Measurements from ENCODE around the gene GALK2.
"Not testable (repeated sequence)": the region's sequence is repeated elsewhere in the genome, so short reads cannot be mapped to it uniquely, and the experiment has no call there.

The GALK2 gene

DNA sequence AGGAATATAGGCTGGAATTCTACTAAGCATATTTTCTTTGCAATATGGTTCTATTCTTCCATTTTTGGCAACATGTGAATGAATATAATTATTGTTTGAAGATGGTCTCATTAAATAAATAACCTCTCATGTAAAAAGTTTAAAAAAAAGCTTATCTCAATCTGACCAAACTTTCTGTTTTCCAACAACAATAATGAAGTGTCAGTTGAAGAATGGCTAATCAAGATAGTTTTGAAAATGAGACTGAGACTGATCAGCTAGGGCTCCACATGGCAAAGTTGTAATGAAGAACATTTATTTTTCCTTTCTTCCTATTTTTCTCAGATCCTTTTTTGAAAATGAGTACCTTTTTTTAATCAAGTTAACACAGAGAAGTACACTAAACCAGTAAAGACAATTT, 117.4 kb downstream of the GALK2 start:
- DNase-seq = no peak

DNA sequence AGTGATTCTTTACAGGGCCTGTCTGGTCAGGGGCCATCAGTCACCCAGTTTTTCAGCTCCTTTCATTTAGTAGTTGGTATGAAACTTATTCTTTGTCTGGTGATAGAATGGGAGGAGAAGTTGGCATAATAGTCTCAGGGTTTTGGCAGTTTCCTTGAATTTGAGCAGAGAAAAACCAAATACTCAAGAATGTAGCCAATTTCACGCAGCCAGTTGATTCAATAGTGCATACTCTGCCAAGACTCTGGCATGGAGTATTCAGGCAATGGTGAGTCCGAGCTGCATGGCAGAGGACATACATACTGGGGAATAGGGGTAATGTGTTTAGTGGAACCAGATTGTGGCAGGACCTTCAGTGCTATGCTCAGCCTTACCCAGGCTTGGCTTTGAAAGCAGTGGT, 118.3 kb downstream of the GALK2 start:
- DNase-seq = no peak

DNA sequence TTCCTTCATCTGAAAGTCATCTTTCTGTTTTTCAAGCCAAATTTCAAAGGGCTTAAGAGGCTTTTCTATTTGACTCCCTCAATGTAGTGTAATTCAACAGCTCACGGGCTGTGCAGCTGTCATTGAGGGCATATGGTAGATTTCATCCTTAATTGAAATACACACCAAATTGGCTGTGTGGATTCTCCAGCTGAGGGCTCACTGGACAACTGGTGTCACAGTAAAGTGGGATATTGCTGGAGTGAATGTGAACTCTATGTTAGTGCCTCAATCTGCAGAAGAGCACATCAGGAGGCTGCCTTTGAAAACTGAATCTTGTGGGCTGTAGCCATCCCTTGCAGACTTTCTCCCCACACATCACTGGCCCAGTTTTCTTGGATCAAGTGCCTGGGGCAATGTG, 120.1 kb downstream of the GALK2 start:
- DNase-seq = no peak

DNA sequence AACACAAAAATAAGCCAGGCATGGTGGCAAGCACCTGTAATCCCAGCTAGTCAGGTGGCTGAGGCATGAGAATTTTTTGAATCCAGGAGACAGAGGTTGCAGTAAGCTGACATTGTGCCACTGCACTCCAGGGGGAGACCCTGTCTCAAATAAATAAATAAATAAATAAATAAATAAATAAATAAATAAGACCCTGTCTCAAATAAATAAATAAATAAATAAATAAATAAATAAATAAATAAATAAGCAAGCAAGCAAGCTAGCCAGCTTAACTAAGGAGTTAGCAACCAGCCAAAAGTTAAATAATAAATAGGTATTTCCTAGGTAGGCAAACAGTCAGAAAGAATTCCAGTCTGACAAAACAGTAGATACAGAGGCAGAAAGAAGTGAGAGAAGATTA, 123.9 kb downstream of the GALK2 start:
- no peak for DNase-seq

DNA sequence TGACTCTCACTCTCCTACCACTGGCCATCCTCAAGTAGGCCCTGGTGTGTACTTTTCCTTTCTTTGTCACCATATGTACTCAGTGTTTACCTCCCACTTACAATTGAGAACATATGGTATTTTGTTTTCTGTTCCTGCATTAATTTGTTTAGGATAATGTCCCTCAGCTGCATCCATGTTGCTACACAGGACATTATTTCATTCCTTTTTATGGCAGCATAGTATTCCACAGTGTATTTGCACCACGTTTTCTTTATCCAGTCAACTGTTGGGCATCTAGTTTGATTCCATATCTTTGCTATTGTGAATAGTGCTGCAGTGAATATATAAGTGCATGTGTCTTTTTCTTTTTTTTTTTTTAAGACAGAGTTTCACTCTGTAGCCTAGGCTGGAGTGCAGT, 126.2 kb downstream of the GALK2 start:
- DNase-seq = no peak

DNA sequence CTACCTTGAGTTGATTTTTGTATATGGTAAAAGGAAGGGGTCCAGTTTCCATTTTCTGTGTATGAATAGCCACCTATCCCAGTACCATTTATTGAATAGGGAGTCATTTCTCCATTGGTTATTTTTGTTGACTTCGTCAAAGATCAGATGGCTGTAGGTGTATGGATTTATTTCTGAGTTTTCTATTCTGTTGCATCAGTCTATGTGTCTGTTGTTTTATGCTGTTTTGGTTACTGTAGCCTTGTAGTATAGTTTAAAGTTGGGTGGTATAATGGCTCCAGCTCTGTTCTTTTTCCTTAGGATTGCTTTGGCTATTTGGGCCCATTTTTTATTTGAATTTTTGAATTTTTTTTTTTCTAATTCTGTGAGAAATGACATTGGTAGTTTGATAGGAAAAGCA, 127.5 kb downstream of the GALK2 start:
- no peak for DNase-seq

DNA sequence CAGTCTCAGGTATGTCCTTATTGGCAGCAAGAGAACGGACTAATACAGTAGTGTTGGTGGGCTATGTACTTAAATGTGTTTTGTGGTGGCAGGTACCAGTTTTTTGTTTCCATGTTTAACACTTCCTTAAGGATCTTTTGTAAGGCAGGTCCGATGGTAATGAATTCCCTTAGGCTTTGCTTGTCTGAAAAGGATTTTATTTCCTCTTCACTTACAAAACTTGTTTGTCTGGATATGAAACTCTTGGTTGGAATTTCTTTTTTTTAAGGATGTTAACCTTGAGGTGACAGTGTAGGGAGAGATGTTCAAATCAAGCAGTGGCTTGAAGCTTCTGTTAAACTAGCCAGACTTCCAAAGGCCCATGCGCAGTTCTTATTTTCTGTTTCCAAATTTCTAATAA, 130.8 kb downstream of the GALK2 start:
- no peak for DNase-seq

DNA sequence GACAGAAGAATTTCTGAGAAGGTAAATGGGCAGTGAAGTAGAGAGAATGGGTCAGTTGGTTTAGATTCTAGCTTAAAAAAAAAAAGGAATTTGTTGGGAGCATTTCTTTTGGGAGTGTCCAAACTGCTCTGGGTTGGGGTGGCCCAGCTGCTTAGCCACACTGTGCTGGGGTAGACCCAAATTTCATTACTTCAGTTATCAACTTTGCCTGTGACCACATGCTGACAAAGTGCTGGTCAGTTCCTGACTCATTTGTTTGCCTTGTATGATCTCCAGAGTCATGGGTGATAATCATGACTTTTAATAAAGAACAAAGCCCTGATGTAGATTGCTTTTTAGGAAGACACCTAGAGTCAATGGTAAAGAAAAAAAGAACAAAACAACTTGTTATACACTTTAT, 131.5 kb downstream of the GALK2 start:
- no peak for DNase-seq

DNA sequence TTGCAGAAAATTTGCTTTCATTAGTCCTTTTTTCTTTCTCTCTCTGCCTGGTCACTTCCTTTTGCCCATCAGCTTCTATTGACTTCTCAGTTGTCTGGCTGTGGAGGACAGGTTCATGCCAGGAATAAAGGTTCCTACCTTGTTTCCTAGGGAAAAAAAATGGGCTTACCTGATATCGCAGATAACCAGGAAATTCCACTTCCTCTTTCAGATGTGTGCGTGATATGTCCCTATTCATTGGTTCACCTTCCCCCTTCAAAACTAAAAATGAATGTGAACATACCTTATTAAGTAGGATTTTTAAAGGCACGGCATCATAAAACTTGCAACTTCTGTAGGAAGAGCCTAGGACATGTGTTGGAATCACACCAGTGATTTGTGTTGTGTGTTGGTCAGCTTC, 133.0 kb downstream of the GALK2 start:
- DNase-seq = no peak

DNA sequence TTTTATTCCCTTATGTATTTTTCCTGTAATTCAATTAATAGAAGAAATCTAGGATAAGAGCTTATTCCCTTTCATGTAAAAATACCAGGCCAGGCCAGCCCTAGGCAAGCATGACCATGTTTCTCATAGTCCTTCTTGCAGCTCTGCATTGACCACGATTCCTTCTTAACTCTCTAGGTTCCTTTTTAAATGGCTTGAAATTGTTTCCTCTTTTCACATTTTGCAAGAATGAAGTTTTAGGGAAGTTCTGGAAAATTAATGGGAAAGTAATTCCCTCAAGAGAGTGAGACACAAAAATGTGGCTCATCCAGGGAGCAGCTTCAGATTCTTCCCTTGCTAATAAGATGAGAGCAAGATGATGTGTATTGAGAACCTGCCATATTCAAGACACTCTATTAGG, 136.5 kb downstream of the GALK2 start:
- no peak for DNase-seq

DNA sequence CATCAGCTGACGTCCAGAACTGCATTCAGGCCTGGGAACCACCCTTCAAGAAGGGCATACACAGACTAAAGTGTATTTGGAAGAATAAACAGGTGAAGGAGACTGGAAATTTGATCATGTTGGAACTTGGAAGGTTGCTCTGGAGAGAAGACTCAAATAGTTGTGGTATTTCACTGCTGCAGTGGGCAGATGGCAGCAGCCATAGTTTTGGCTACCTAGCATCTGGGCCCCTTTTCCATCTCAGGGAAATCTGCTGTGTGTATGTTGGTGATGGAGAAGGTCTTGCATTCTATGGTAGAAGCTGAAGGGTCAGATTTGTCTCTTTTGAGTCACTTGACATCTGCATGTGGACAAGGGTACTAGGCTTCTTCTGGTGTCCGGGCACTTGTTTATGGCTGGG, 138.6 kb downstream of the GALK2 start:
- DNase-seq = peak; percentile 39

DNA sequence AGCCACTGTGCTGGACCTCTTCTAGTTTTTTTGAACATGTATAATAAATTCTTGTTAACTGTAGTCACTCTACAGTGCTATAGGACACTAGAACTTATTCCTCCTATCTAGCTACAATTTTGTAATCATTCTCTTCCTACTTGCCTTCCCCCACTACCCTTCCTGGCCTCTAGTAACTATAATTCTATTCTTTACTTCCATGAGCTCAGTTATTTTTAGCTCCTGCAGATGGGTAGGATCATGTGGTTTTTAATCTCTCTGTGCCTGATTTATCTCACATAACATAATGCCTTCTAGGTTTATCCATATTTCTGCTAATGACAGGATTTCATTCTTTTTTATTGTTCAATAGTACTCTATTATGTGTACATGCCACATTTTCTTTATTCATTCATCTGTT, 139.8 kb downstream of the GALK2 start:
- DNase-seq = no peak

DNA sequence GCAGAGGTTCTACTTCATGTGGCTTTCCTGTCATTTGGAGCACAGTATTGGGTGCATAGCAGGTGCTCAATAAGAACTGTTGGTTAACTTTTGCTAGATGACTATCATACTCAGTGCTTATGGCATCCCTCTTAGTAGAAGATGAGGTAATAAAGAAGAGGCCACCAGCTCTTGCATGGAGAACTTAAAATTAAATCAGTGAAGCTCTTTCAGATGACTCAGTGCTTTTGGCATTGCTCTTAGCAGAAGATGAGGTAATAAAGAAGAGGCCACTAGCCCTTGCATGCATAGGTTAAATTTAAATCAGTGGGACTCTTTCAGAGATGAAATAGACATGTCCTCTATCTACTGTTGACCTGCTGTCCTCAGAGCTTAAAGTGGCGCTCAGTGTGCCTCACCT, 143.6 kb downstream of the GALK2 start:
- no peak for DNase-seq

DNA sequence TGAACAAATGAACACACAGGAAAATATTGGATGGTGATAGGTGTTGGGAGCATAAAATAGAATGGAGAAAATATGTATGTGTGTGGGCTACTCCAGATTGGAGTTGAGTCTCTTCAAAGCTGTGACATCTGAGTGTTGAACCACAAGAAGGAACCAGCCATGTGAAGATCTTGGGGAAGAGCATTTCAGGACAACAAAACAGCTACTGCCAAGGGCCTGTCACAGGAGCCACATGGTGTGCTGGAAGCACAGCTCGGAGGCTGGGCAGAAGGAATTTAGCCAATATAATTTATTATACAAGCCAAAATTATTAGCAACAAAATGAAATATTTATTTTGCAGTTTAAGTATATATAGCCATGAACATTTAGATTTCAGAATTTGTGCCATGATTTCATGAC, 144.7 kb downstream of the GALK2 start:
- no peak for DNase-seq

DNA sequence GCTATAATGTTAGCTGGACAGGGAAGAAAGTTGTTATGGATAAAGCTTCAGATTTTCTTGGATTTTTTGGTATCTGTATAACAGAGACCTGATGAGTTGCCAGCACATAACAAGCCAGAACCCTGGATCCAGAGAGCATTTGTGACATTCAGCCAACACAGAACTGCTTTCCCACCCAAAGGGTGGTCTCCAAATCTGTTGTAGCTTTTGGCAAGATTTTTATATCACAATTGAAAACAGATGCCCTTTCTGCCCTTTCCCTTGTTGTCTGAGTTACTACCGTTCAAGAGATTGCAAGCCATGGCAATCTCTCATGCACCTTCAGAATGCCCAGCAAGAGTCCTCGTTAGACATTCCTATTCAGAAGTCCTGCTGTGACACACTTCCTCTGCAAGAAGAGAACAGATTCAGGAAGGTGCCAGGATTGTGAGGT, 145.4 kb downstream of the GALK2 start:
- no peak for DNase-seq

DNA sequence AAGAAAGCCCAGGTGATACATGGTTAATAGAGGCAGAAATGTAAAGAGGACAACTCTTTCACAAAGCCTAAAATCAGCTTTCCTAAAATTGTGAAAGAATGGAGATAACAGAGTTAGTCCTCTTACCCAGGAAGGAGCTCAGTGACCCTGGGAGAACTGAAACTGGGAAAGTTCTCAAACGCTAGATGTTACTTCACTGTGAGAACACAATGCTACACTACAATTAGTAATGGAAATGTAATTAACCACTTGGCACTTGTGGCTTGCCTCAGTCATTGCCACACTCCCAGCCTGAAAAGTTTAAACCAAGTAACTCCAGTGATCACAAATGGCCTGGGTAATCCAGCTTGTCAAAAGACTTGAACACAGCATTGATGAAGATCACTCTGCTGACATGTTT, 150.3 kb downstream of the GALK2 start:
- DNase-seq = no peak

DNA sequence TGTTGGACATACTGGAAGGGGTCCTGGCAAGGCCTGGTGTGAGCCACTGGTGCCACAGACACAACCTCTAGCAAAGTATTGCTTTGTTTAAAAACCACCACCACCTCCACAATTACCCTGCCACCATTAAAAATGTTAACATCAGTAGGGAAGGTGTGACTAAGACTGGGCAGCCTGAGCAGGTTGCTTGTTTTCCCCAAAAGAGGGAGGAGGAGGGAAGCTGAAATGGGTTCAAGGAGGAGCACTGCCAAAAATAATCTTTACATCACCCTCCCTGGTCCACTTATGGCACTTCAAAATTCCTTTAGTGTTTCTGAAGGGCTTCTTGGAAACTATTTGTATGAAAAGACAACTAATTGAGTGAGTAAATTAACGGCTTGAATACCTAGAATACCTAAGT, 153.2 kb downstream of the GALK2 start:
- DNase-seq = no peak

DNA sequence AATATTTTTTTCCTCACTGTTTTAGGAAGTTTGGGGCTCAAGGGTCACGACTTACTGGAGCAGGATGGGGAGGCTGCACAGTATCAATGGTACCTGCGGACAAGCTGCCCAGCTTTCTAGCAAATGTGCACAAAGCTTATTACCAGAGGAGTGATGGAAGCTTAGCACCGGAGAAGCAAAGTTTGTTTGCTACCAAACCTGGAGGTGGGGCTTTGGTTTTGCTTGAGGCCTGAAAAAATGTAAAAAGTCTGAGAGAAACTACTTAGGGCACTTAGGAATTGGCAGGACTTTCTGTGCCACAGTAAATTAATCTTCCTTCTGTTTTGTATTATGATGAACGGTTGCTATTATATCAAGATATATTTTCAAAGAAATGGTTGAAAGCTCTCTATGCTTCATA, 157.9 kb downstream of the GALK2 start:
- no peak for DNase-seq

DNA sequence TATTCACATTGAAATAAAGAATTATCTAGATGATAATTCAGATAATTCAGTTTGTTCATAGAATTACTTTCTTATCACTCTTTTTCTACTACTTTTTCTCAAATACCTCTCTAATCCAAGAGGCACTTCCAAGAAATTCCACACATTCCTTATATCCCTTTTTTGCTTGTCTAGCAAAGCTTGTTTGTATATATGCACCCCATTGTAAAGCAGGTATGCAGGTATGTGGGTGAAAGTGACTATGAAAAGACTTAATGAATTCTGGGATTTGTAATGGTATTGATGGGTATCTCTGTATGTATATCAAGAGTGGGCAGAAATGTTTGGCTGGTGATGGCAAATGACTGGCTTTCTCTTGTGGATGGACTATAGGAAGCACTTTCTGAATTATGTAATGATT, 158.9 kb downstream of the GALK2 start:
- no peak for DNase-seq

DNA sequence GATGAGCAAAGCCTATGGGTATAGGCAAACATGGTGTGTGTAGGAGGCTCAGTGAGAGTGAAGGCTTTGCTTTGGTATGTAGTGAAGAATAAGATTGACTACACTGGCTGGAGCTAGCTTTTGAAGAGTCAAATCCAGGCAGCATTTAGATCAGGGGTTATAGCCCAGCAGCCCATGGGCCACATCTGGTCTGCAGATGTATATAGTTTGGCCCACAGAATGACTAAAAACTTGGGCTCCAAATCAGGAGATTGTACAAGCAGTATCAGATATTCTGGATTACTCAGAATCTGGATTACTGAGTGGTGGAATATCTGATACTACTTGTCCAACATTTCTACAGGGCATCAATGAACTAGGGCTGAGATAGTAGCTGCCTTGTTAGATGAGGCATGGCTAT, 160.1 kb downstream of the GALK2 start:
- no peak for DNase-seq

DNA sequence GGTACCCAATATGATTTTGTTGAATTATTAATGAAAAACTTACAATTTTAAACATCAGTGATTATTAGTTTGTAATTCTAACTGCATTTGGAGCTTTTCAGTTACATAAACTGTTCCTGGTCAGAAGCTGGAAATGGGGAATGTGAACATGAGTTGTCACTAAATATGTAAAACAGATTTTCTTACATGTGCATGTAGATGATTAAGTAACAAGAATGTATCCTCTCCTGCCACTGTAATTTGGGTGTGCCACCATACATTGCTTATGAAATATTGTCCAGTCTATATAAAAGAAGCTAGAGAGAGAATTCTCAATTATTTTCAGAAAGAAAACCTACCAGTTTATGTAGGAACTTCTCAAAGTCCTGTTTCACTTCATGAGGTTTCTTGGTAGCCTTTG, 161.4 kb downstream of the GALK2 start:
- DNase-seq = no peak

DNA sequence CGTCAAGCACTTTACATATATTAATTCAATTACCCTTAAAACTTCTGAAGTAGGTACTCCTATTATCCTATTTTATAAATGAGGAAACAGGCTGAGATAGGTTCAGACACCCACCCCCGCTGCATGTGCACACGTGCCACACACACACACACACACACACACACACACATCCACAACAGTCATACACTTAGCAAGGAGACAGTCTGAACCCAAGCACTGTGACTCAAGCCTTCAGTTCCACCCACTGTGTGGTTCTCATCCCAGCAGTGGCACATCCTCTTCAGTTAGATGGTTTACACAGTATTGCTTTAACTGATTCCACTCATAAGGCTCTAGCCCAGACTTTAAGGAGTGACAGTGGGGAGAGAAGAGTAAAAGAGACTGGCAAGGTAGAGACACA, 161.9 kb downstream of the GALK2 start:
- no peak for DNase-seq

DNA sequence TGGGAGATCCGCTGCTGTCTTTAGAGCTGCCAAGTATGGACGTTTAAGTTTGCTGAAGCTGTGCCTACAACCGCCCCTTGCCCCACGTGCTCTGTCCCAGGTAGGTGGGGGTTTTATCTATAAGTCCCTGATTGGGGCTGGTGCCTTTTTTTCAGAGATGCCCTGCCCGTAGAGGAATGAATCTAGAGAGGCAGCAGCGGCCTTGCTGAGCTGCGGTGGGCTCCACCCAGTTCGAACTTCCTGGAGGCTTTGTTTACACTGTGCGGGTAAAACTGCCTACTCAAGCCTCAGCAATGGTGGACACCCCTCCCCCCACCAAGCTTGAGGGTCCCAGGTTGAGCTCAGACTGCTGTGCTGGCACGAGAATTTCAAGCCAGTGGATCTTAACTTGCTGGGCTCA, 169.6 kb downstream of the GALK2 start:
- no peak for DNase-seq

DNA sequence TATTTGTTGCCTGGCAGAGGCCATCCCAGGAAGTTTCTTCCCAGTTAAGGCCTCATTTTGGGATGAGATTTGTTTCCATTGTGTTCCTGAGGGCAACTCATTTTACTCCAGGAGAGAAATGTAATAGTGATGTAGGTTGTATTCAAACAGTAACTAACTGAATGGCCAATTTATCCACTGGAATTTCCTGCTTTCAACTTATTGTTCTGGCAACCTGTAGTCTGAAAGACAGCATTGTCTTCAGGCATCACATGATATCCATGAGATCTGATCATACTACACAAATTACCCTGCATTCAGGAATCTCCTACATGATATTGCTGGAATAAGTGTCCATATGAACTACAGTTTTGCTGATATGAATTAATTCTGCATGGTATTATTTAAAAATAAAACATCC, 173.5 kb downstream of the GALK2 start:
- DNase-seq = no peak

DNA sequence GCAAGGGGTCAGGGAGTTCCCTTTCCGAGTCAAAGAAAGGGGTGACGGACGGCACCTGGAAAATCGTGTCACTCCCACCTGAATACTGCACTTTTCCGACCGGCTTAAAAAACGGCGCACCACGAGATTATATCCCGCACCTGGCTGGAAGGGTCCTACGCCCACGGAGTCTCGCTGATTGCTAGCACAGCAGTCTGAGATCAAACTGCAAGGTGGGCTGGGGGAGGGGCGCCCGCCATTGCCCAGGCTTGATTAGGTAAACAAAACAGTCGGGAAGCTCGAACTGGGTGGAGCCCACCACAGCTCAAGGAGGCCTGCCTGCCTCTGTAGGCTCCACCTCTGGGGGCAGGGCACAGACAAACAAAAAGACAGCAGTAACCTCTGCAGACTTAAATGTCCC, 184.4 kb downstream of the GALK2 start:
- DNase-seq = not testable (repeated sequence)

DNA sequence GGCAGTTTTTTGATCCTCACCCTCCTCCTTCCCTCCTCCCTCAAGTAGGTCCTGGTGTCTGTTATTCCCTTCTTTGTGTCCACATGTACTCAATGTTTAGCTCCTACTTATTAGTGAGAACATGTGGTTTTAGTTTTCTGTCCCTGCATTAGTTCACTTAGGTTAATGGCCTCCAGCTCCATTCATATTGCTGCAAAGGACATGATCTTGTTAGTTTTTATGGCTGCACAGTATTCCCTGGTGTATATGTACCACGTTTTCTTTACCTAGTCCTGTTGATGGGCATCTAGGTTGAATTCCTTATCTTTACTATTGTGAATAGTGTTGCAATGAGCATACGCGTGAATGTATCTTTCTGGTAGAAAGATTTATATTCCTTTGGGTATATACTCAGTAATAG, 191.3 kb downstream of the GALK2 start:
- DNase-seq = no peak
